Keratinocyte (primary cell): ENCODE data around the gene PNMA8B.

Experiments
- EZH2 ChIP-seq: IDR thresholded peaks from one replicate; pipeline ENCODE4 v1.6.1; 2012; ENCODE audit warnings: inconsistent platforms, mild to moderate bottlenecking, low read length, moderate library complexity
- TF ChIP-seq, protein P1 (sequence below), 3 experiments: IDR thresholded peaks in 1 of 3; conservative IDR thresholded peaks in 1 of 3; optimal IDR thresholded peaks in 1 of 3; 2 replicates in 2 of 3; 3 replicates in 1 of 3; pipeline versions ENCODE3 to v1.5.1; 2011; ENCODE audit warnings: low read length in 3 of 3, mild to moderate bottlenecking in 3 of 3, moderate library complexity in 2 of 3, control low read depth in 1 of 3, inconsistent platforms in 1 of 3; ENCODE audit not compliant: insufficient read depth in 2 of 3; ENCODE audit errors: extremely low read depth in 1 of 3

- TF ChIP-seq, protein P1, sequence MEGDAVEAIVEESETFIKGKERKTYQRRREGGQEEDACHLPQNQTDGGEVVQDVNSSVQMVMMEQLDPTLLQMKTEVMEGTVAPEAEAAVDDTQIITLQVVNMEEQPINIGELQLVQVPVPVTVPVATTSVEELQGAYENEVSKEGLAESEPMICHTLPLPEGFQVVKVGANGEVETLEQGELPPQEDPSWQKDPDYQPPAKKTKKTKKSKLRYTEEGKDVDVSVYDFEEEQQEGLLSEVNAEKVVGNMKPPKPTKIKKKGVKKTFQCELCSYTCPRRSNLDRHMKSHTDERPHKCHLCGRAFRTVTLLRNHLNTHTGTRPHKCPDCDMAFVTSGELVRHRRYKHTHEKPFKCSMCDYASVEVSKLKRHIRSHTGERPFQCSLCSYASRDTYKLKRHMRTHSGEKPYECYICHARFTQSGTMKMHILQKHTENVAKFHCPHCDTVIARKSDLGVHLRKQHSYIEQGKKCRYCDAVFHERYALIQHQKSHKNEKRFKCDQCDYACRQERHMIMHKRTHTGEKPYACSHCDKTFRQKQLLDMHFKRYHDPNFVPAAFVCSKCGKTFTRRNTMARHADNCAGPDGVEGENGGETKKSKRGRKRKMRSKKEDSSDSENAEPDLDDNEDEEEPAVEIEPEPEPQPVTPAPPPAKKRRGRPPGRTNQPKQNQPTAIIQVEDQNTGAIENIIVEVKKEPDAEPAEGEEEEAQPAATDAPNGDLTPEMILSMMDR (optimal IDR thresholded peaks at IDR 0.05 in 1 of 3, IDR thresholded peaks at IDR 0.05 in 1 of 3, conservative IDR thresholded peaks at IDR 0.05 in 1 of 3; ENCODE audit: extremely low read depth in 1 of 3, insufficient read depth in 2 of 3, low read length in 3 of 3), result no peak
- TF ChIP-seq EZH2, result no peak
Observed at GRCh38 chr19:46488551-46488950, 7.1 kb downstream of the PNMA8B start.
